OCI-M1 (cell line): ENCODE data around the gene NETO1.

ENCODE experiments used
- DNase-seq: peaks from one replicate; lab custom pipeline; 2025; lab: John Stamatoyannopoulos, UW

The NETO1 gene

DNA sequence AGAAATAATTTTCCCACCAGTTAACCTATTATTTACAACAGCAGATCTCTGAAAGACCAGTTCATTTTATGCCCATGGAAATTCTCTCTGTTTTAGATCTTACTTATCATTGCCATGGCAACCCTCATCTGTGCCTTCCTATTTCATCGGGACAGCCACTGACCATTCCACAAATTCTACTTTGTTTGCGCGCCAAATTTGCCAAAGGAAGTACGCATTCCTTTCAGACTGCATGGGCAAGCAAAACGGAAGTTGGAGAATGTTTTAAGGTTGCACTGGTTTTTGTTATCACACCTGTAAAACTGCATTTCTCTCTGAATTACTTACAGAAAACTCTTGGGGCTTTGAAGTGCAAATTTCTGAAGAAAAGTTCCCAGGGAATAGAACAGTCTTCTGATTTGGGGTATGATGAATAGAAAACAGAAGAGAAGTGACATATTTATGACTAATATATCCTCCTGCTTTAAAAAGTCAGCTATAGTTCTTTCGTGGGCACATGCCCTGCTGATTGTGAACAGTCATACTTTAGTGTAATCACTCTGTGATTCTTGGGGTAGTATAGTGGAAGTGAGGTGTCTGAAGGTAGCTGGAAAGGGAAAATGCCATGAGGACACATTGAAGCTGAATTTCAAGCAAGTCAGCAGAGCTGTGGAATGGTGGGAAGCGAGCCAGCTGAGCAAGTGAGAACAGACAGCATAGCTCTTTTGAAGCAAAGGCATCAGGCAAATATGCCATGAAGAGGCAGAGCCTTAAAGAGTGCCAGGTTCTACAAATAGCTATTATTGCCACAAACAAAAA is 20.9 kb downstream of the NETO1 start:
- no peak for DNase-seq

DNA sequence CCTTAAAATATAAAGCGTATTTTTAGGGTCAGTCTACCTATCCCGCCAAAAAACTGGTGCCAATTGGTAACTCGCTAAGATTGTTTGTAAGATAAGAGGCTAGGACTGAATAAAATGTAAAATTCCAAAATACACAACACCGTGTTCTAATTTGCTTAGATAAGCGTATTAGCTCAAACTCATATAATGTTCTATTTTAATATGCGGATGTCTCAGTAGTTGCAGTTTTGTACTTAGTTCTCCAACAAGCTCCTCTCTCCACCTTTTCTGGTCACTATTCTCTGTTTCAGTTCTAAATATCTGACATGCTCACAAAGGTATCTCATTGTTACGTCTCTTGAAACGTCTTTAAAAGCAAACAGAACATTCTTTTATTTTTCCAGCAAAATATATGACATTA is 24.0 kb downstream of the NETO1 start:
- no peak for DNase-seq

DNA sequence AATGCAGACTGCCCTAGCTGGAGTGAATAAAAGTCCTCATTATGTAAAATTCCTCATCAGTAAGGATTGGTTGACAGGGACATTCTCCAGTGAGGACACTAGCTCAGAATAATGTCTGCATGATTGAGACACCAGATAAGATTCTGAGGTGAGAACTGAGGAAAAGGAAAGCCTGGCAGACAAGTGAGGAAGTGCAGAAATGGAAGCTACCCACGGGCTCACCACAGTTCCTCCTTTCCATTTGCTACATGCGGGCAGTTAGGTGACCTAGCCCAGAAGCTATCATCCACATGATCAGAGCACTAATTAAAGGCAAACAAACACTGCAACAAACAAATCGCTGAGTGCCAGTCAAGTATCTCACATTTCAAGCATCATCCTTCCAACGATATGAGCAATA is 27.7 kb downstream of the NETO1 start:
- DNase-seq, result peak; percentile 35

DNA sequence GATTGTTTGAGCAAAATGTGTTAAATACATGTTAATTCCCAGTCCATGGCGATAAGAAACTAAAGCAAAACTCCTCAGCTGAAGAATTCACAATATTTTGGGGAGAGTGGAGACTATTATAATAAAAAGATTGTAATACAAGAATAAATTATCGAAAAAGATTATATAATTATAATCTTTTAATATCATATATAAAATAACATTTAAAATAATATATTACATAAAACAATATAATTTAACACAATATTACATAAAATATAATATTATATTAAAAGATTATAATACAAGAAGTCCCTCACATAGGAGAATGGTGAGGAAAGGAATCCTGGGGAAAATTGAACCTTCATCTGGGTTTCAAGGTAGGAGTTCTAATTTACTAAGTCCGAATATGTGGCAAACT is 33.1 kb downstream of the NETO1 start:
- no peak for DNase-seq

DNA sequence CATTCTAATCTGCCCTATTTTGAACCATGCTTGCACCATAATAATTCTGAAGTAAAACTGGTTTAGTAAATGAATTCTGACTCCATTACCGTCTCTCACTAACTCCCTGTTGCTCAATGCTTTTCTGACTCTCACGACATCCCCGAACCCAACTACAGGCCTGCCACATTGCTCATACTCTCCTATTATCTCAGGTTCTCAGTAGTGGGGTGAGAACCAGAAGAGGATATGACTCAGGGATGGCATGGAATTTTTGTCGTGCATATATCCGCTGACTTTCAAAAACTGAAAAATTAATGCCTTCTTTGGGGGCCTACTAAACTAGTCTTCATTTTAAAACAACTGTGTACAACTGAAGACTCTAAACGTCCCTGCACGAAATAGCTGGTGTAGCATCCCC is 34.3 kb downstream of the NETO1 start:
- no peak for DNase-seq

DNA sequence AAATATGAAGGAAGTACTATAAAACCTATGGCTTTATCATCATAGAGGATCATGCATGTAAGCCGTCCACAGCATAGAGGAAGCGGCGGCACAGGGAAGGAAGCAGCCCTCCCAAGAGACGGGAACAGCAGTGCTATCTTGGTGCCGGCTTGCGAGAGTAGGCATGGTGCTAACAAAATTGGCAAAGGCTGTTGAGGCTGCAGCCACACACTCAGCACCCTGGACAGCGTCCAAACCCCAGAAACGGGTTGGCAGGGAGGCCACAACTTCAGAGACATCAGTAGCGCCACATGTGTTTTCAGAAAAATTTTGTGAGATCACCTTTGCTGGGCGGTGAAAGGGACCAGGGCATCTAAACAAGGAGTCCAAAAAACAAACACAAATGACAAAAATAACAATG is 37.7 kb downstream of the NETO1 start:
- DNase-seq, result peak; percentile 51

DNA sequence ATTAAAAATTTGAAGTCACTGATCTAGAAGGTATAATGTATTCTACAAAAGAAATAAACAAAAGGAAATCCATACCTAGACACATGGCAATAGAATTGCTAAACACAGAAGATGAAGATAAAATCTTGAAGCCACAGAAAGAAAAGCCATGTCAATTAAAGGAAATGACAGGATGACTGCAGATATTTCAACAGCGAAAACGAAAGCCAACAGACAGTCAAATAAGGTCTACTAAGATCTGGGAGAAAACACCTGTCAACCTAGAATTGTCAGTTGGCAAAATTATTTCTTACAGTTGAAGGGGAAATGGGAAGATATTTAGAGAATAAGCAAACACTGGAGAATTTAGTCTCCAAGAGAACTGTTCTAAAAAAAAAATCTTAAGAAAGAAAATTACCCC is 39.2 kb downstream of the NETO1 start:
- DNase-seq, result peak; percentile 26

DNA sequence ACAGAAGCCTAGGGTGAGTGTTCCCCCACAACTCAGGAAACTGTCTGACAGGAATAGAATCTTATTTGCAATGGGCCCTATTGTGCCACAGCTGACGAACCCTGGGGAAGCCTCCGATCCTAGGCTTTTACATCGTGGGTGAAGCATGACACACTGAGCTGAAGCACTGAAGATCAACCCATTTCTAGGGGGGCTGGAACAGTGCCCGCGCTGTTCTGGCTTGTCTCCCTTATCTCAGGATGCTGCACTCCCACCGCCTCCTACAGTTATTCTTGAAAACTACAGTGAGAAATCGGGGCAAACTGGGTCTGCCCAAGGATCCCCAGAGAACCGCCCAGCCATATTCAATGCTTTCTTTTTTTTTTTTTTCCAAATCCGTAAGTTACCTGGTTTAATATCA is 41.1 kb downstream of the NETO1 start:
- peak; percentile 6 for DNase-seq

DNA sequence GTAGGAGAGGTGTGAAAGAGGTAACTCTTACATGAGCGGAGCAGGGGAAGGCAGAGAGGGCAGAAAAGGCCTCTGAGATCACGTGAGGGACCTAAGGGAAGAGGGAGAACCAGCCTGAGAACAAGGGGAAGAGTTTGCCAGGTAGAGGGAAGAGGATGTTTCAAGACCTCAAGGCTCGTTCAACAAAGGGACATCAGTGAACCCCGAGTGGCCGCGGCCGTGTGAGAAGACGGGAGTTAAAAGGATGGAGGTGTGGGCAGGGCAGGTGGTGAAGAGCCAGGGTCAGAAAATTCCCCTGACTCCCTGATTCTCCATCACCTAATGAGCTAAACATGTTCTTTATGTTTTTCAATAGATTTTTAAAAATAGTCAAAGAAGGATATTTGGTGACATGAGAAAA is 44.4 kb downstream of the NETO1 start:
- no peak for DNase-seq

DNA sequence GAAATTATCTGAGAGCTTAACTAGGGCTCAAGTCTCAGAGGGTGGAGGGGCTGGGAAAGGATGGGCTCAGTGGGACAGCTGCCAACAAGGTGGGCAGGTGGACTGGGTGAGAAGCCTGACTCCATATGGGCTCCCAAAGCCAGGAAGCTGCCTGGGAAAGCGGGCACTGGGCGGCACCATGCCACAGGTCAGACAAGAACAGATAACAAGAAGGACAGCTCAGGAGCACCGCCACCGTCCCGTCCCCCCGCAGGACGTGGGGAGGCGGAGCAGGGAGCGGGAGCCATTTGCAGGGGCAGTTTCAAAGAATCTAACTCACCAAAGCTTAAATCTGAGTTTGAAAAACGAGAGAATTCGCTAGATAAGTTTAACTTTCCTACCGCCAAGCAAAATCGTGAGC is 45.6 kb downstream of the NETO1 start:
- DNase-seq, result no peak

DNA sequence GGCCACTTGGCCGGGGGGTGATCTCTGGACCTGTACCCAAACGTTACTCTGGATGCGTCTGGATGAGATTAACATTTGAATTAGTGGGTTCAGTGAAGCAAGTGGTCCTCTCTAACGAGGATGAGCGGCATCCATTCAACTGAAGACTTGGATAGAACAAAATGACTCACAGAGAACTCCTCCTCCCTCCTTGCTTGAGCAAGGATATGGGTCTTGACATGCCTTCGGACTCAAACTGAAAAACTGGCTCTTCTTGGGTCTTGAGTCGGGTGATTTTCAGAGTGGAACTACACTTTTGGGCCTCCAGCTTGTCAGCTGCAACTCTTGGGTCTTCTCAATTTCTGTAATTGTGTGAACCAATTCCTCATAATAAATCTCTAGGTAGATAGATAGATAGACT is 47.2 kb downstream of the NETO1 start:
- DNase-seq, result no peak

DNA sequence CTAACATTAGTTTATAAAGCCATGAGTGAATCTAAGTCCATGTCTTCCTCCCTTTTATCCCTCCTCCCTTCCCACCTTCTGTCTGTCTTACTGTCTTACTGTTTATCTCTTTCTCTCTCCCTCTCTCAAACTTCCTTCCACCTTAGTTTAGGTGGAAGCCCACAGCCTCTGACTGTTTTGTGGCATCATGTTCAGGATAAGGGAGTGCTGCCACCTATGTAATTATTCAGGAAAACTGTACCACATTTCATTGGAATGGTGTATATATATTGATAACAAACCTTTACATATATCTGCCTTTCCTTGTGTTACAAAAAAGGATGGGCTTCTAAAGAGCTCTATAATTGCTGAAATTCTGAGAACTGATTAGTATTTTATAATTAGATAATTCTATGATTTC is 48.7 kb downstream of the NETO1 start:
- DNase-seq, result no peak

DNA sequence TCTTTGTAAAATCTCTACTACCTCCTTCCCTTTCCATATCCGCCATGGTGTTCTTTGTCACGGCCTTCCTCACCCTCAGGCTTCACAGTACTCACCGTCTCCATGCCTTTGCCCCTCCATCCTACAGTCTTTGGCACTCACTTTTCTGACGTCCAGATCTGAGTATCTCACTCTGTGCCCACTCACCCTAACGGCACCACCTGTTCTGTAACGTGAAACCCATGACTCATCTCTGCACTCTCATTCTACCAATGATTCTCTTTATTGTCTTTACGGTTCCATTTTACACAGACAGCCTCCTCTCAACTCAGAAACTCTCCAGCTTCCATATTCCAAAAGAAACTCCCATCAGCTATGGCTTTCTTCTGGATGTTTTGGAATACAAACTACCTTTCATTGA is 56.7 kb downstream of the NETO1 start:
- no peak for DNase-seq

DNA sequence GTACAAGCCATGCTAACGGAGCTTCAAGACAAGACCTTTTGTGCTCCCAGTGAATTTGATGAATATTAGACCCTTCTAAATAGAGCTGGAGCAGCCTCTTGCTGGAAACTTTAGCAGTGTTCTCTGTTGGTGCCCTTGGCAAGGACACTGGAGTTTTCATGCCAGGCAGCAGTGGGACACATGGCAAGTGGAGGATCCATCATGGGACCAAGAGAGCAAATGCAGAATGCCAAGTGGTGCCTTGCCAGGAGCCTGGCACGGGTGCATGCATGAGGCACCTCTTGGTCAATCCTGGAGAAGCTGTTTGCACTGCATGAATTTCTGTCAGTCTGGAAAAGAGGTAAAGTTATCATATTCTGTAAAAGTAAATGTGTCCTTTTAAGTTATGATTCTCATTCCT is 59.1 kb downstream of the NETO1 start:
- no peak for DNase-seq

DNA sequence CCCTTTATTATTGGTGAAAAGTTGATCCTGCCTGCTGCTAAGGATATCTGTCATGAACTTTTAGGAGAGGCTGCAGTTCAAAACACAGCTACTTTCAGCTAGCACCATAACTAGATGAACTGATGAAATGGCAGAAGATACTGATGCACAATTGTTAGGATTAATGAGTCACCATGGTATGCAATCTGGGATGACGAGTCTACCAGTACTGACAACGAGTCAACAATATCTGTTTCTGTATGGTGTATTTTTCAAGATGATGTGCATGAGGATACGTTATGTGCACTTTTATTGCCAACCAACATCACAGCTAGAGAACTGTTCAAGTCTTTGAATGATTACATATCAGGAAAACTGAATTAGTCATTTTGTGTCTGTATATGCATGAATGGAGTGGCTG is 68.7 kb downstream of the NETO1 start:
- DNase-seq, result no peak

DNA sequence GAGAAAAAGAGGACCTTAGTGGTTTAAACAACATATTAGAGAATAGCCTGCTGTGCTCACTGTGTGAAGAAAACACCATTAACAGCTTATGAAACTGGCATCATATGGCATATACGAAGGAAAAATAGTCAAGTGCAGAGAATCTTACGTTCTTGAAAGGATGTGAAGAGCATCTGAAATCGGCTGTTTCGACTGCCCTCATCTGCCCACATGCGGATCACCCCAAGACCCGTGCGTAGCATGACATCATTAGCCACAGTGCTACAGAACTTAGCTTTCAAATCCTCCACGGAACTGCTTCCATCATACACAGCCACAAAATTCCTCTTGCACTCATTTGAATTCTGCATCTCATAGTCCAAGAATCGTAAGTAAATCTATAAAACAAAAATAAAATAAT is 84.3 kb downstream of the NETO1 start:
- peak; percentile 55 for DNase-seq

DNA sequence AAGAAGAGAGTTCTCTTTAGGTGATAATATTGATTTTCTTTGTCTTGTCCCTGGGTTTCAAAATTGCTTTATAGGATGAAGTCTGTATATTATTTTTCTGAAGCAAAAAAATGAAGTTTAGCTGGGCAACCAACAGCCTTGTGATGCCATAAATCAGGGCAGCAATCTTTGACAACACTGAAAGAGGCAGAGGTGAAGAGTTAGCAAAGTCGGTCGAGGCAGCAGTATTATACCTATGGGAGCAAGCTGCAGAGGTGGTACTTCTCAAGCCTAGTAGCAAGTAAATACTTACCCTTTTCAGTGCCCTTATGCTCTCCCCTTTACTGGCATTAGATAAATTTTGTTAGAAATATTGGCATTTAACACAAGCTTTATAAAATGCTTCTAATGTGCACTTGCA is 92.9 kb downstream of the NETO1 start:
- no peak for DNase-seq

DNA sequence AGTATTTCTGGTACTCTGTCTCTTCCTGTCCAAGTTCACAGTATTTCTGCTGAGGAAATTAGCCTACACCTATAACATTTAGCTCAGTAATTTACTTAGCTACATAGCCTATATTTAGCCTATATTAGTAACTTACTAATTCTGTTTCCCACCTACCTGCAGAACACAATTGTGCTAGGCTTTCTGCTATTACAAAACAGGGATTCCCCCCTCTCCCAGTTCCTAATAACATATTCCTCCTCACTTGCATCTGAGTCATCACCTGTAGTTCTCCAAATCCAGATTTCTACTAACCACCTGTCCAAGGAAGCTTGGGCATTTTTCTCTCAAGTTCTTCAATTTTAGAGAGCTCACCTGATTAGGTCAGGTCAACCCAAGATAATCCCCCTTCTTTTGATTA is 94.9 kb downstream of the NETO1 start:
- no peak for DNase-seq

DNA sequence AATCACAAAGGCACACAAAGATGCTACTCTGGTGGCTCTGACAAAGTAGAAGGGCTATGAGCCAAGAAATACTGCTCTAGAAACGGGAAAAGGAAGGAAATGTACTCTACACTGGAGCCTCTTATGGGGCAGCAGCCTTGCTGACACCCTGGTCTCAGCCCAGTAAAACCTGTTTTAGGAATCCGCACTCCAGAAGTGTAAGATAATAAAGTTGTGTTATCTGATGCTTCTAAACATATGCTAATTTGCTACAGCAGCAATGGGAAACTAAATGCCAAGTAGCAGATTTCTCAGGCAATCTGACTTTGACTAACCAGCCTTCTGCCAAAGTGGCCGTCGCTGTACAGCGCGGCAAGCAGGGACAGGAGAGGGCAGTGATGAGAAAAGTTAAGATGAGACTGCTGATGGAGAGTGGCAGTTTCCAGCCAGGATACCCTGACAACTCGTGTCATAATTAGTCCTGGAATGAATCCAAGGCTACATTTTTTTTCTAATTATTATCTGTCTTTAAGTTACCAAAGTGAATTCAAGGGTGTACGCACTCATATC is 99.0 kb downstream of the NETO1 start:
- no peak for DNase-seq

DNA sequence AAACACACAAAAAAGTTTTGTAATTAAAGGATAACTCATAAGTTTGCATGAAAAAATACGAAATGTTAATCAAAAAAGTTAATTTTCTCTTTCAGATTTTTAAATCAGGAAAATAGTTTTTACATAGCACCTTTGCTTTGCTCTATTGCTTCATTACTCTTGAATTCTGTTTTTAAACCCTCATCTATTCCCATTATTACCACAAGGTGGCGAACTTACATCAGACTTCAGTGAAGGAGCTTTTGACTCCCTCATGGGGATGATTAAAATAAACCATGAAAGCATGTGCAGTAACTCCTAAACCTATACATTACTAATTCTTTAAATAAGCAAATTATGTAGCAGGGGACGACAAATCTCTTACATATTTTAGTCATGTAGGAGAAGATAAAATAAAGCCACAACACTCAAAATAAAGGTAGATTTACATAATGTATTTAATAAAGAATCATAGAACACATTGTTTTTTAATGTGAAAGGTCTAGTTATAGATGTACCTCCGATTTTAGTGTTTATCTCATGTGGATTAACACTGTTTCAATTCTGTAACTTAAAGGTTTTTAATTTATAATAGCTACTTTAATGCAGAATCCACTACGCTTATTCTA is 105.2 kb downstream of the NETO1 start:
- DNase-seq, result peak; percentile 80

DNA sequence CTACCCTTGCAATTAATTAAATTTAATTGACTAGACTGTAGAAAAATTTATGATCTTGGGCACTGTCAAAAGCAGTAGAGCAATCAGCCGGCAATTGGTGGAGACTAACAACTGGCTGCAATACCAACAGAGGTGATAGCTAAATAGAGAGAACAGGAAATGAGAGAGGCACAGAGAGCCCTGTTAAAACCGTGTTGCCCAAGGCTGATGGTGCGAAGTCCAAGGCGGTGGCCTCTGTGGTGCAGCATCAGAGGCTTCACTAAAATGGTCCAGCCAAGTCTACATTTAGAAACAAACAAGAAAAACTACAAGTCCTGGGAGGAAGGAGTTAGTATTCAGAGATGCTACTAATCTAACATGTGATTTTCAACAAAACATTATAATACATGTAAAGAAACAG is 115.6 kb downstream of the NETO1 start:
- no peak for DNase-seq

DNA sequence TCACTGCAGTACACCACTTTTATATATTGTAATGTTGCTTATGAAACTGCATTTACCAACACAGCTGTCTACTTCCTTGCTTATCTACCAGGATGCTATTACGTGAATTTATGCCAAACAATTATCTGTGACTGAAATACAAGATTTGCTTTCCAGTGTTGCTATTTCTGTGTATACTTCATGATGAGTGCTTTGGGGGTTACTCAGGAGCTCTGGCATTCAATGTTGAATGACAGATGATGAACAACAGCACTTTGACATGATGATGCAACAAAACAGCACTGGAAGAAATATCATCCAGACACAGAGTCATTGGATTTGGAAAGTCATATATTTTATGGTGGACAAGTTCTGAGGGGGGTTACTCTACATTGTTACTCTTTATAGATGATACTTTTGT is 125.8 kb downstream of the NETO1 start:
- DNase-seq, result peak; percentile 74

DNA sequence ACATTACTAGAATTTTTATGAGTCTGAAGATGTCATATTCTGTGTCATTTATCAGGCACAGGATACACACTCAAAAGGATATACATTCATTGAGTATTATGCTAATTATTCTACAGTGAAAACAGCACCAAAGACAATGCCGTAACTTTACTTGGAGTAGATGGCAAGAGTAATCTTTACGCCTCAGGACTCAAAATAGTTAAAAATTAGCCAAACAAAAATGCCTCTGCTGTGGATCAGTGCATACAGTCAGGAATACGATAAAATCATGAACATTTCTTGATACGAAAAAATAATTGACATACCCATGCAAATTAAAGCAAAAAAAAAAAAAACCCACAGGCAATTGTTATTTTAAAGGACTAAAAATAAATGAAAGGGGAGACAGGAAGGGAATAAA is 129.7 kb downstream of the NETO1 start:
- no peak for DNase-seq

DNA sequence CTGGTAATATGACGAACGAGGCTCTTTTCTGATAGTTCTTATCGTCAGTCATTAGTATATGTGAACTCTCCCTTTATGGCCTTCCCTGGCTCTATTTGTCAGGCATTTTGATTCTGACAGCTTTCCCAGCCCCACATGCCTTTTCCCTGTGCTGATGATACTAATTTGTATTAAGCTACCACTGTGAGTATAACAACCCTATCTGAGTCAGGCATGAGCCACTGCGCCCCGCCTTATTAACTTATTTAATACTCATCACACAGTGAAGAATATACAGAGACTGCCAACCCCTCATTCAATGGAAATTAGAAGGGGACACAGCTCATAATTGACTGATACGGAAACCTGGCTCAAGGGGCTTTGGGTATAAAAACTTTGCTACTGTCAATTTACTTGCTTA is 140.0 kb downstream of the NETO1 start:
- no peak for DNase-seq
